ENCODE measurements around the gene ATXN2. TPM values are rescaled to one million over a fixed set of nuclear protein-coding genes. Genes with fewer than 3 reads are reported as not detected.

Gene ATXN2
- total RNA-seq, 4 donors from 2014 or later = 63.1 to 102 (median 63.8) TPM

DNA sequence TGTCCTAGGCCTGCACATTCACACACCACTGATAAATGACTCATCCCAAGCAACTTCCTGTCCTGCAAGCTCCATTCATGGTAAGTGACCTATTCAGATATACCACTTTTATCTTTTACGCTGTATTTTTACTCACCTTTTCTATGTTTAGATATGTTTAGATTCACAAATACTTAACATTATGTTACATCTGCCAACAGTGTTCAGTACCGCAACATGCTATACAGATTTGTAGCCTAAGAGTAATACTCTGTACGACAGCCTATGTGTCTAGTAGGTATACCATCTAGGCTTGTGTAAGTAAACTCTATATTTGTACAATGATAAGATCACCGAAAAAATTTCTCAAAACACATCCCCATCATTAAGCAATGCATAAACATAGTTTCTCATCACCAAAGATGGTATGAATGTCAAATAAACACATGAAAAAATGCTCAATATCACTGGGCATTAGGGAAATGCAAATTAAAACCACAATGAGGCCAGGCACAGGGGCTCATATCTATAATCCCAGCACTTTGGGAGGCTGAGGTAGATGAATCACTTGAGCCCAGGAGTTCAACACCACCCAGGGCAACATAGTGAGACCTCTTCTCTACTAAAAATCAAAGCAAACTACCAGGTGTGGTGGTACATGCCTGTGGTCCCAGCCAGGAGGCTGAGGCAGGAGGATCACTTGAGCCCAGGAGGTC, 20.7 kb downstream of the ATXN2 start:
- 88 to 92% methylated on average over 4 of the region's 4 CpGs for WGBS, 2 donors
- TF ChIP-seq, protein P1, sequence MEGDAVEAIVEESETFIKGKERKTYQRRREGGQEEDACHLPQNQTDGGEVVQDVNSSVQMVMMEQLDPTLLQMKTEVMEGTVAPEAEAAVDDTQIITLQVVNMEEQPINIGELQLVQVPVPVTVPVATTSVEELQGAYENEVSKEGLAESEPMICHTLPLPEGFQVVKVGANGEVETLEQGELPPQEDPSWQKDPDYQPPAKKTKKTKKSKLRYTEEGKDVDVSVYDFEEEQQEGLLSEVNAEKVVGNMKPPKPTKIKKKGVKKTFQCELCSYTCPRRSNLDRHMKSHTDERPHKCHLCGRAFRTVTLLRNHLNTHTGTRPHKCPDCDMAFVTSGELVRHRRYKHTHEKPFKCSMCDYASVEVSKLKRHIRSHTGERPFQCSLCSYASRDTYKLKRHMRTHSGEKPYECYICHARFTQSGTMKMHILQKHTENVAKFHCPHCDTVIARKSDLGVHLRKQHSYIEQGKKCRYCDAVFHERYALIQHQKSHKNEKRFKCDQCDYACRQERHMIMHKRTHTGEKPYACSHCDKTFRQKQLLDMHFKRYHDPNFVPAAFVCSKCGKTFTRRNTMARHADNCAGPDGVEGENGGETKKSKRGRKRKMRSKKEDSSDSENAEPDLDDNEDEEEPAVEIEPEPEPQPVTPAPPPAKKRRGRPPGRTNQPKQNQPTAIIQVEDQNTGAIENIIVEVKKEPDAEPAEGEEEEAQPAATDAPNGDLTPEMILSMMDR (IDR thresholded peaks at IDR 0.05) = no peak
- no peak for TF ChIP-seq POLR2A (IDR thresholded peaks at IDR 0.05)
- Histone ChIP-seq H3K27ac (no peak overlapping the region), H3K4me3 (replicated peaks in 1 of 3) (no peak overlapping the region), H3K27me3 (no peaks in the 10 kb centered on the region), H3K4me1 (no peaks in the 10 kb centered on the region), H3K36me3 (no peaks in the 10 kb centered on the region), H3K9me3 (no peaks in the 10 kb centered on the region)
- DNase-seq = no peak
- intact Hi-C loops (cut with DNase I) = no loop called here

DNA sequence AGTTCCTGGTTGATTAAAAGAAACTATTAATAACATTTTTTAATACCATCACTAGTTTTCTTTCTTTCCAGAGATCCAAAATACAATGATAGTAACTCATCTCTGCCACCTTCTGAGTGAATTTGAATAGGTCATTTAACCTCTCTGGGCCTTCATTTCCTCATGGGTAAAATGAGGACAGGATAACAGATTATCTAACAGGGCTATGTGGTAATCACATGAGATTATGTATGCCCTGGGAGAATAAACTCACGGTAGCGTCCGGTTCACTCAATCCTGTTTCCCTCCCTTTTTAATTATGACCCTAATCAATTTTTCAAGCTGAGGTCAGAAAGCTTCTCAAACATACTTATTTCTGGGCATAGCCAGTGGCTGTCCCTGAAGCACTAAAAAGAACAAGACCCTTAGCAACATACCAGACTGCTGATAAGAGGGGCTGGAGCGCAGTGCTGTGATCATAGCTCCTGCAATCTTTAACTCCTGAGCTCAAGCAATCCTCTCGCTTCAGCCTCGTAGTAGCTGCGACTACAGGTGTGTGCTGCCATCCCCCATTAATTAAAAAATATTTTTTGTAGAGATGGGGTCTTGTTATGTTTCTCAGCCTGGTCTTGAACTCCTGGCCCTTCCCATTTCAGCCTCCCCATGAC, 24.2 kb downstream of the ATXN2 start:
- DNase-seq = no peak
- 64 to 69% methylated on average over 7 of the region's 7 CpGs for WGBS, 2 donors
- H3K27ac ChIP-seq = no peak overlapping the region

DNA sequence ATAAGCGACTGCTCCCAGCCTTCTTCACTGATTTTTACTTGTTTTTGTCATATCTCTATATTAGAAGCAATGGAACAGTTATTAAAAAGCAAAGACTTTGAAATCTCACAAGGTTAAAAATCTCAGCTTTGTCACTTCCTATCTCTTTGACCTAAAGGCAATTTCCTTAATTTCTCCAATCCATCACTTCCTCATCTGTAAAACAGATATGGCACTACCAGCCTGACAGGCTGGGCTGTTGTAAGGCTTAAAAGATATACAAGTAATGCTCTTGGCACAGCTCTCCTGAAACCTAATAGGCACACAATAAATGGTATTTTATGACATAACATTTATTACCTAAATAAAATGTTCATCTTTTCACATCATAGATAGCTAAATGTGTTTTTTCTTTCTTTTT, 25.6 kb downstream of the ATXN2 start:
- DNase-seq = no peak
- no peaks in the 10 kb centered on the region for H3K9me3 ChIP-seq
- H3K36me3 ChIP-seq = no peaks in the 10 kb centered on the region
- peaks cover 0 to 6% of the 10 kb centered on the region in 2 donors for H3K4me1 ChIP-seq
- H3K4me3 ChIP-seq (replicated peaks in 1 of 3) = no peak overlapping the region
- WGBS, 2 donors = 82 to 100% methylated on average over 1 of the region's 1 CpG
- intact Hi-C loops (cut with DNase I) = no loop called here
- no peaks in the 10 kb centered on the region for H3K27me3 ChIP-seq
- TF ChIP-seq, protein P1 (IDR thresholded peaks at IDR 0.05) = no peak
- no peak for TF ChIP-seq POLR2A (IDR thresholded peaks at IDR 0.05)
- no peak overlapping the region for H3K27ac ChIP-seq

More for the DNA sequence above, 24.2 kb downstream of the ATXN2 start:
- TF ChIP-seq, protein P1 (IDR thresholded peaks at IDR 0.05) = no peak
- TF ChIP-seq POLR2A (IDR thresholded peaks at IDR 0.05) = no peak
- Histone ChIP-seq H3K4me1 (peaks cover 0 to 2% of the 10 kb centered on the region in 2 donors), H3K9me3 (no peaks in the 10 kb centered on the region), H3K4me3 (replicated peaks in 1 of 3) (no peak overlapping the region), H3K27me3 (no peaks in the 10 kb centered on the region), H3K36me3 (no peaks in the 10 kb centered on the region)
- intact Hi-C loops (cut with DNase I) = no loop called here

DNA sequence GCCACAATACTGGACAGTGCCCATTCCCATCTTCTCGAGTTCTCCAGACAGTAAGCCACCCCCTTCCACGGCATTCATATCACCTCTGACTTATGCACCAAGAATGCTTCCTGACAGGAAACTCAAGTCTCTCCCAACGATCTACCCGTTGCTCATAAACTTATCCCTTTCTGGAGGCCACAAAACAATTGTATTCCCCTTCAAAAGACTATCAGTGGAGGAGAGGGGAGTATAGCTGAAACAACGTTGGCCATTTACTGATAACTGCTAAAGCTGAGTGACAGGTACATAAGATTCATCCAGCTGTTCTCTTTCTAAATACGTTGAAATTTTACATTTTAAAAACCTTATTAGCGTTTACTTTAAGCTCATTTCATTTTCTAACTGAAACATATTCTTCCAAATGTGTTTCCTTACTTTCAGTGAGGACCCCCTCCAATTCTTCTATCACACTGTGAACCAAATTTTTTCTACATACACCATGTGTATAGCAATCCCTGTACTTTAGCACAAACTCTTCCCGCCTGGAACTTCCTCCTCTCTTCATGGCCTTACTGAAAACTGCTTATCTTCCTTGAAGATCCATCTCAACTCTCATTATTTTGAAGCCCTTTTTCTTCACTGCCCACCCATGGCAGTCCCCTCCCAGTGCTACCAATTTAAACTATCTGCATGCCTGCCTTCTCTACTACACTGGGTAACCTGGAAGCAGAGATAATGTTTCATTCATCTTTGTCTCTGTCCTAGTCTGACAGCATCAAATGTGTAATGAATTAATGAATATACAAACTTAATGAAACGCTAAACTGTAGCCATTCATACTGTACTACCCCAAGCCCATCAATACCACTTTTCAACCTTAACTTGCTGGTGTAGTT, 28.8 kb downstream of the ATXN2 start:
- no peak for DNase-seq
- Histone ChIP-seq H3K36me3 (no peaks in the 10 kb centered on the region), H3K27ac (no peak overlapping the region), H3K27me3 (no peaks in the 10 kb centered on the region), H3K4me1 (peaks cover 0 to 6% of the 10 kb centered on the region in 2 donors), H3K9me3 (no peaks in the 10 kb centered on the region), H3K4me3 (replicated peaks in 1 of 3) (no peak overlapping the region)
- 73 to 78% methylated on average over 9 of the region's 9 CpGs for WGBS, 2 donors
- TF ChIP-seq, protein P1 (IDR thresholded peaks at IDR 0.05) = no peak
- no peak for TF ChIP-seq POLR2A (IDR thresholded peaks at IDR 0.05)
- intact Hi-C loops (cut with DNase I) = no loop called here

Measured in thyroid gland (tissue), 4 donors.